ENCODE results near the gene CYP2U1. TPM values are rescaled to one million over a fixed set of nuclear protein-coding genes. Genes with fewer than 3 reads are reported as not detected.

The CYP2U1 gene
- total and polyA plus RNA-seq, 2 of the 8 experiments (the other 6 are each of a cell fraction or from before 2014, with no cell fraction given) = 3.1 to 5.0 TPM

GRCh38 chr4:107999932-108000539 is 68.7 kb downstream of the CYP2U1 start:
- Histone ChIP-seq H4K5ac (ENCODE audit: insufficient read length, low read depth, low read length) (no peak overlapping the region), H3K23me2 (ENCODE audit: low read depth, low read length) (no peaks in the 10 kb centered on the region), H2BK120ac (replicated peaks; ENCODE audit: low read depth, low read length) (no peak overlapping the region), H2AK5ac (ENCODE audit: low read depth, low read length) (no peak overlapping the region), H4K8ac (ENCODE audit: extremely low read depth, insufficient read depth, low read length) (no peak overlapping the region), H3K79me1 (ENCODE audit: low read depth, low read length) (peaks cover 2% of the 10 kb centered on the region), H3K4ac (replicated peaks; ENCODE audit: insufficient read length, low read depth, low read length) (no peak overlapping the region), H4K20me1 (replicated peaks in 1 of 2; ENCODE audit: control insufficient read depth in 1 of 2, insufficient read depth in 2 of 2, low read length in 2 of 2) (no peaks in the 10 kb centered on the region), H3K9ac (replicated peaks in 1 of 4; ENCODE audit: extremely low read depth in 1 of 4, low read depth in 3 of 4, low read length in 3 of 4) (no peak overlapping the region), H2BK15ac (ENCODE audit: low read length) (no peak overlapping the region), H3K79me2 (ENCODE audit: control insufficient read depth in 1 of 2, insufficient read depth in 2 of 2, low read length in 2 of 2) (peaks cover 3 to 25% of the 10 kb centered on the region in 2 experiments; a peak in 3 of 4 replicates), H3K4me3 (ENCODE audit: extremely low read depth in 1 of 4, insufficient read depth in 2 of 4, low read depth in 3 of 4, low read length in 4 of 4) (no peak overlapping the region), H2BK12ac (ENCODE audit: low read depth, low read length) (no peak overlapping the region), H3K56ac (replicated peaks; ENCODE audit: insufficient read length, low read depth, low read length) (no peak overlapping the region), H2AFZ (ENCODE audit: low read length) (no peak overlapping the region), H3K23ac (ENCODE audit: insufficient read length) (no peak overlapping the region), H3K27me3 (replicated peaks in 1 of 4; ENCODE audit: control insufficient read depth in 3 of 4, extremely low read depth in 1 of 4, insufficient read depth in 3 of 4, low read length in 3 of 4) (no peaks in the 10 kb centered on the region), H3K4me1 (replicated peaks in 1 of 4; ENCODE audit: control insufficient read depth in 3 of 4, insufficient read depth in 4 of 4, low read length in 3 of 4) (peaks cover 0 to 9% (median 2%) of the 10 kb centered on the region in 4 experiments; a peak in 2 of 7 replicates), H3K36me3 (ENCODE audit: control insufficient read depth in 2 of 4, insufficient read depth in 4 of 4, low read length in 3 of 4) (peaks cover 0 to 16% (median 1%) of the 10 kb centered on the region in 4 experiments; a peak in 4 of 8 replicates), H3K18ac (ENCODE audit: extremely low read depth, low read length) (no peak overlapping the region), H3K4me2 (ENCODE audit: insufficient read depth in 1 of 2, low read depth in 2 of 2, low read length in 2 of 2) (no peak overlapping the region), H3K14ac (ENCODE audit: insufficient read length) (no peak overlapping the region), H4K91ac (replicated peaks; ENCODE audit: insufficient read length, low read length) (no peak overlapping the region), H2BK20ac (ENCODE audit: low read length) (no peak overlapping the region), H3K9me3 (ENCODE audit: insufficient read depth in 2 of 2, low read depth in 1 of 2, low read length in 1 of 2) (peaks cover 4 to 10% of the 10 kb centered on the region in 2 experiments; a peak in 1 of 4 replicates), H2BK5ac (ENCODE audit: low read depth, low read length) (no peak overlapping the region), H3K27ac (ENCODE audit: low read depth, low read length) (no peak overlapping the region)
- WGBS, 2 experiments (ENCODE audit: extremely low coverage in 1 of 2, insufficient coverage in 1 of 2, insufficient read length in 1 of 2, insufficient replicate concordance in 2 of 2, low coverage in 1 of 2, low lambda C conversion rate in 2 of 2, missing lambda C conversion rate in 1 of 2) = 91% methylated on average over 2 of the region's 2 CpGs; no CpG with 5 or more reads in 1 of the 2 experiments
- ChIA-PET POLR2A (ENCODE audit: partially characterized antibody) (no interaction called here), CTCF (ENCODE audit: partially characterized antibody) (interaction anchor here (0.6 to 1.5 kb wide), 2 partner anchors 199 to 260 kb away, joined by 3 to 4 read pairs; no protein-coding TSS in a partner anchor)
- no peak for FAIRE-seq
- no peak for DNase-seq (ENCODE audit: low read depth in 1 of 2, low spot score in 2 of 2)
- TF ChIP-seq GTF2F1 (IDR thresholded peaks at IDR 0.05; ENCODE audit: borderline replicate concordance, low read depth, low read length) (no peak), TAF7 (optimal IDR thresholded peaks at IDR 0.05; ENCODE audit: borderline replicate concordance, low read depth, low read length) (no peak), SIX5 (IDR thresholded peaks at IDR 0.05; ENCODE audit: low read depth, low read length) (no peak), E2F6 (IDR thresholded peaks at IDR 0.05) (no peak), SP1 (IDR thresholded peaks at IDR 0.05; ENCODE audit: low read depth, low read length) (no peak), NRF1 (IDR thresholded peaks at IDR 0.05; ENCODE audit: low read depth, low read length) (no peak)

Data from H1 (cell line).